Esophagus muscularis mucosa (tissue), 4 donors: ENCODE measurements around the gene FGFR1OP2. TPM values are rescaled to one million over a fixed set of nuclear protein-coding genes. Genes with fewer than 3 reads are reported as not detected.
"Not testable (repeated sequence)": the region's sequence is repeated elsewhere in the genome, so short reads cannot be mapped to it uniquely, and the experiment has no call there.

Source experiments
- DNase-seq: peaks from one replicate; pipeline ENCODE4 v3.0.0-alpha.2; 2017; ENCODE audit errors: extremely low spot score
- H3K27ac ChIP-seq, 4 donors: fragments of 200-600 bp; sonication (generic); replicated peaks in 1 of 4; 1 replicate in 3 of 4; 2 replicates in 1 of 4; pipeline ENCODE4 v1.5.1; 2016 to 2019; ENCODE audit warnings: mild to moderate bottlenecking in 1 of 4
- H3K27me3 ChIP-seq, 4 donors: fragments of 200-600 bp; sonication (generic); one replicate each; pipeline versions ENCODE4 v1.5.1 to v1.6.0; 2016 to 2019
- H3K36me3 ChIP-seq, 4 donors: fragments of 200-600 bp; sonication (generic); one replicate each; pipeline ENCODE4 v1.5.1; 2016 to 2019
- H3K4me1 ChIP-seq, 4 donors: fragments of 200-600 bp; sonication (generic); one replicate each; pipeline ENCODE4 v1.5.1; 2016 to 2019
- H3K4me3 ChIP-seq, 4 donors: fragments of 200-600 bp; sonication (generic); 1 replicate in 2 of 4; 2 replicates in 2 of 4; pipeline ENCODE4 v1.5.1; 2016 to 2019; ENCODE audit warnings: mild to moderate bottlenecking in 4 of 4, moderate library complexity in 1 of 4
- H3K9me3 ChIP-seq, 4 donors: fragments of 200-600 bp; sonication (generic); 1 replicate in 3 of 4; 2 replicates in 1 of 4; pipeline ENCODE4 v1.5.1; 2016 to 2019
- CTCF ChIP-seq, 3 experiments: fragments of 200-600 bp in 2 of 3; fragments of 450-650 bp in 1 of 3; sonication (generic) in 2 of 3; IDR thresholded peaks; one replicate each; pipeline ENCODE4 v1.5.1; 2017 to 2019; ENCODE audit warnings: antibody characterized with exemption in 3 of 3, mild to moderate bottlenecking in 2 of 3, moderate library complexity in 1 of 3
- EP300 ChIP-seq: sonication (generic); formaldehyde crosslinking; IDR thresholded peaks from one replicate; pipeline ENCODE4 v1.6.1; 2017; ENCODE audit warnings: antibody characterized with exemption
- POLR2A ChIP-seq: fragments of 450-650 bp; IDR thresholded peaks from one replicate; pipeline ENCODE4 v1.6.1; 2017; ENCODE audit warnings: antibody characterized with exemption, moderate library complexity, mild to moderate bottlenecking, low read depth
- POLR2AphosphoS5 ChIP-seq, 2 donors: sonication (generic); formaldehyde crosslinking; IDR thresholded peaks; one replicate each; pipeline ENCODE4 v1.6.1; 2017; ENCODE audit warnings: antibody characterized with exemption in 2 of 2
- WGBS: methylation state at CpG from one replicate; pipeline ENCODE4 v1.1.5; 2018; 5-methylcytosine and 5-hydroxymethylcytosine counted together
- intact Hi-C: fragments of 100-400 bp; cut with DNase I; formaldehyde crosslinking; loops from one replicate; pipeline ENCODE4 v1.15.1; 2023
- total RNA-seq, 4 donors: library from RNA; depleted of rRNA; stranded (reverse); fragments of >200 nt; gene quantifications; one replicate each; pipeline versions ENCODE4 v1.1.0 to v1.2.1, GENCODE V29; 2016

FGFR1OP2 gene
- total RNA-seq, 4 donors from 2014 or later = 52.7 to 65.9 (median 59.4) TPM

- DNase-seq = no peak
- intact Hi-C loops = no loop called here
- Histone ChIP-seq H3K4me1 (peaks cover 0 to 19% (median 7%) of the 10 kb centered on the region in 4 donors), H3K9me3 (peaks cover 0 to 2% (median 0%) of the 10 kb centered on the region in 4 donors), H3K36me3 (peaks cover 18 to 30% (median 21%) of the 10 kb centered on the region in 4 donors), H3K4me3 (no peak overlapping the region), H3K27me3 (no peaks in the 10 kb centered on the region), H3K27ac (no peak overlapping the region)
- TF ChIP-seq POLR2A (no peak), POLR2AphosphoS5 (IDR thresholded peaks at IDR 0.05) (no peak)
- 80% methylated on average over 4 of the region's 4 CpGs for WGBS
Observed at GRCh38 chr12:26954027-26954426, 15.8 kb downstream of the FGFR1OP2 start.

- H3K9me3 ChIP-seq, H3K4me1 ChIP-seq, H3K4me3 ChIP-seq, intact Hi-C loops, H3K27me3 ChIP-seq, DNase-seq, H3K27ac ChIP-seq: not testable (repeated sequence)
- WGBS = 97% methylated on average over 7 of the region's 7 CpGs
- H3K36me3 ChIP-seq = peaks cover 23 to 72% (median 56%) of the 10 kb centered on the region in 4 donors
Observed at GRCh38 chr12:26961391-26961790, 23.1 kb downstream of the FGFR1OP2 start.

GRCh38 chr12:26961803-26962202 is 23.5 kb downstream of the FGFR1OP2 start:
- TF ChIP-seq CTCF (IDR thresholded peaks at IDR 0.05) = no peak
- no peak for TF ChIP-seq POLR2A
- no peak for TF ChIP-seq POLR2AphosphoS5 (IDR thresholded peaks at IDR 0.05)
- no peak for TF ChIP-seq EP300
- Histone ChIP-seq H3K27me3 (no peaks in the 10 kb centered on the region), H3K36me3 (peaks cover 19 to 72% (median 55%) of the 10 kb centered on the region in 4 donors), H3K4me1 (no peaks in the 10 kb centered on the region), H3K27ac (no peak overlapping the region), H3K9me3 (no peaks in the 10 kb centered on the region), H3K4me3 (no peak overlapping the region)
- DNase-seq = no peak
- intact Hi-C loops = no loop called here
- WGBS = 79% methylated on average over 1 of the region's 1 CpG

GRCh38 chr12:26963413-26963812 is 25.1 kb downstream of the FGFR1OP2 start:
- no peak for DNase-seq
- Histone ChIP-seq H3K4me3 (no peak overlapping the region), H3K36me3 (peaks cover 6 to 69% (median 52%) of the 10 kb centered on the region in 4 donors), H3K4me1 (no peaks in the 10 kb centered on the region), H3K27me3 (no peaks in the 10 kb centered on the region), H3K27ac (no peak overlapping the region), H3K9me3 (no peaks in the 10 kb centered on the region)
- 86% methylated on average over 1 of the region's 1 CpG for WGBS
- TF ChIP-seq POLR2AphosphoS5 (IDR thresholded peaks at IDR 0.05) (no peak), EP300 (no peak), POLR2A (no peak), CTCF (IDR thresholded peaks at IDR 0.05) (no peak)
- intact Hi-C loops = no loop called here

- Histone ChIP-seq H3K27ac (no peak overlapping the region), H3K9me3 (no peaks in the 10 kb centered on the region), H3K27me3 (no peaks in the 10 kb centered on the region), H3K4me3 (no peak overlapping the region), H3K36me3 (peaks cover 14 to 78% (median 49%) of the 10 kb centered on the region in 4 donors), H3K4me1 (no peaks in the 10 kb centered on the region)
- no peak for DNase-seq
- WGBS = 85% methylated on average over 3 of the region's 3 CpGs
- intact Hi-C loops = no loop called here
- TF ChIP-seq EP300 = no peak
- no peak for TF ChIP-seq CTCF (IDR thresholded peaks at IDR 0.05)
Observed at GRCh38 chr12:26966842-26967241, 28.6 kb downstream of the FGFR1OP2 start.

- no peaks in the 10 kb centered on the region for H3K9me3 ChIP-seq
- no peak overlapping the region for H3K27ac ChIP-seq
- H3K27me3 ChIP-seq = no peaks in the 10 kb centered on the region
- no peaks in the 10 kb centered on the region for H3K4me1 ChIP-seq
- intact Hi-C loops = no loop called here
- peaks cover 12 to 76% (median 59%) of the 10 kb centered on the region in 4 donors for H3K36me3 ChIP-seq
- TF ChIP-seq CTCF (IDR thresholded peaks at IDR 0.05) = no peak
- TF ChIP-seq EP300 = no peak
- no peak for TF ChIP-seq POLR2AphosphoS5 (IDR thresholded peaks at IDR 0.05)
- TF ChIP-seq POLR2A = no peak
- H3K4me3 ChIP-seq = no peak overlapping the region
- DNase-seq = no peak
- WGBS = 100% methylated on average over 2 of the region's 2 CpGs
Observed at GRCh38 chr12:26970136-26970535, 31.9 kb downstream of the FGFR1OP2 start.
